HEK293 (cell line): ENCODE measurements around the gene MRPS14.

Source experiments
- CTCF ChIA-PET: fragments of 350-600 bp; formaldehyde crosslinking; extraction: SDS; loops from one replicate; lab custom pipeline; 2021; ENCODE audit warnings: antibody characterized with exemption; lab: Yijun Ruan, JAX
- POLR2A ChIA-PET: fragments of 300-600 bp; formaldehyde crosslinking; extraction: SDS; loops from one replicate; lab custom pipeline; 2020; ENCODE audit warnings: antibody characterized with exemption, inconsistent platforms; lab: Yijun Ruan, JAX
- H3K27ac ChIP-seq: fragments of 200-500 bp; sonication (Bioruptor generic); 2 replicates; pipeline ENCODE4 v1.5.1; 2014; ENCODE audit warnings: low read depth, low read length, control low read depth, inconsistent platforms; ENCODE audit errors: extremely low read depth
- H3K36me3 ChIP-seq, 2 experiments: fragments of 200-500 bp in 1 of 2; sonication (Bioruptor generic) in 1 of 2; 1 replicate in 1 of 2; 2 replicates in 1 of 2; pipeline ENCODE4 v1.5.1; 2014 to 2017; ENCODE audit warnings: inconsistent platforms in 2 of 2, low read length in 2 of 2; ENCODE audit not compliant: control insufficient read depth in 2 of 2, insufficient read depth in 1 of 2
- H3K4me1 ChIP-seq: fragments of 200-500 bp; sonication (Bioruptor generic); 2 replicates; pipeline ENCODE4 v1.5.1; 2014; ENCODE audit warnings: mild to moderate bottlenecking, low read length, inconsistent platforms; ENCODE audit not compliant: control insufficient read depth, insufficient read depth
- H3K4me3 ChIP-seq: 2 replicates; pipeline ENCODE4 v1.5.1; 2011; ENCODE audit warnings: low read depth, mild to moderate bottlenecking, control low read depth, low read length, moderate library complexity
- H3K9me3 ChIP-seq: fragments of 200-500 bp; sonication (Bioruptor generic); 2 replicates; pipeline ENCODE4 v1.5.1; 2014; ENCODE audit warnings: low read depth, low read length, inconsistent platforms; ENCODE audit not compliant: control insufficient read depth, insufficient read depth
- BCL11A ChIP-seq: fragments of 450-650 bp; formaldehyde crosslinking; IDR thresholded peaks from 2 replicates; pipeline ENCODE4 v1.5.1; 2016; ENCODE audit warnings: low read depth, missing biosample characterization, missing genetic modification characterization
- KLF7 ChIP-seq: fragments of 450-650 bp; formaldehyde crosslinking; IDR thresholded peaks from 2 replicates; pipeline ENCODE4 v1.5.1; 2016; ENCODE audit warnings: missing biosample characterization, missing genetic modification characterization, borderline replicate concordance
- SCRT2 ChIP-seq: fragments of 450-650 bp; formaldehyde crosslinking; IDR thresholded peaks from 2 replicates; pipeline ENCODE4 v1.5.1; 2016; ENCODE audit warnings: missing biosample characterization, missing genetic modification characterization
- ZBTB20 ChIP-seq: fragments of 450-650 bp; formaldehyde crosslinking; IDR thresholded peaks from 2 replicates; pipeline ENCODE4 v1.5.1; 2016; ENCODE audit warnings: missing biosample characterization, missing genetic modification characterization
- ZFHX2 ChIP-seq: fragments of 450-650 bp; formaldehyde crosslinking; conservative IDR thresholded peaks from 2 replicates; pipeline ENCODE4 v1.5.1; 2016; ENCODE audit warnings: missing biosample characterization, missing genetic modification characterization
- ZFP3 ChIP-seq: fragments of 450-650 bp; formaldehyde crosslinking; IDR thresholded peaks from 2 replicates; pipeline ENCODE4 v1.5.1; 2016; ENCODE audit warnings: low read depth, missing biosample characterization, missing genetic modification characterization
- ZNF140 ChIP-seq: fragments of 450-650 bp; formaldehyde crosslinking; IDR thresholded peaks from 2 replicates; pipeline ENCODE4 v1.5.1; 2016; ENCODE audit warnings: missing biosample characterization, missing genetic modification characterization
- ZNF16 ChIP-seq: fragments of 450-650 bp; formaldehyde crosslinking; IDR thresholded peaks from 2 replicates; pipeline ENCODE4 v1.5.1; 2016; ENCODE audit warnings: low read depth, missing biosample characterization, missing genetic modification characterization
- ZNF184 ChIP-seq: fragments of 450-650 bp; IDR thresholded peaks from 2 replicates; pipeline ENCODE4 v1.5.1; 2018; ENCODE audit warnings: missing biosample characterization, mild to moderate bottlenecking, missing genetic modification characterization
- ZNF239 ChIP-seq: fragments of 450-650 bp; formaldehyde crosslinking; IDR thresholded peaks from 2 replicates; pipeline ENCODE4 v1.5.1; 2016; ENCODE audit warnings: missing biosample characterization, missing genetic modification characterization
- ZNF354C ChIP-seq: fragments of 450-650 bp; formaldehyde crosslinking; IDR thresholded peaks from 2 replicates; pipeline ENCODE4 v1.5.1; 2016; ENCODE audit warnings: missing biosample characterization, missing genetic modification characterization, low read depth, borderline replicate concordance
- ZNF394 ChIP-seq: fragments of 450-650 bp; formaldehyde crosslinking; IDR thresholded peaks from 2 replicates; pipeline ENCODE4 v1.5.1; 2016; ENCODE audit warnings: missing biosample characterization, missing genetic modification characterization, mild to moderate bottlenecking, moderate library complexity, borderline replicate concordance
- ZNF449 ChIP-seq: fragments of 450-650 bp; formaldehyde crosslinking; IDR thresholded peaks from 2 replicates; pipeline ENCODE4 v1.5.1; 2017; ENCODE audit warnings: missing biosample characterization, mild to moderate bottlenecking, missing genetic modification characterization, moderate library complexity
- ZNF514 ChIP-seq: fragments of 450-650 bp; formaldehyde crosslinking; IDR thresholded peaks from 2 replicates; pipeline ENCODE4 v1.5.1; 2016; ENCODE audit warnings: missing biosample characterization, missing genetic modification characterization
- ZNF600 ChIP-seq: fragments of 450-650 bp; formaldehyde crosslinking; IDR thresholded peaks from 2 replicates; pipeline ENCODE4 v1.5.1; 2016; ENCODE audit warnings: missing biosample characterization, missing genetic modification characterization
- ZNF626 ChIP-seq: fragments of 450-650 bp; sonication (Bioruptor Pico); formaldehyde crosslinking; IDR thresholded peaks from 2 replicates; pipeline ENCODE4 v1.5.1; 2018; ENCODE audit warnings: missing biosample characterization, missing genetic modification characterization, inconsistent platforms
- ZNF654 ChIP-seq: fragments of 450-650 bp; formaldehyde crosslinking; IDR thresholded peaks from 2 replicates; pipeline ENCODE4 v1.5.1; 2016; ENCODE audit warnings: low read depth, missing biosample characterization, missing genetic modification characterization
- ZNF658 ChIP-seq: fragments of 450-650 bp; formaldehyde crosslinking; IDR thresholded peaks from 2 replicates; pipeline ENCODE4; 2016; ENCODE audit warnings: missing biosample characterization, missing genetic modification characterization
- ZNF747 ChIP-seq: fragments of 450-650 bp; formaldehyde crosslinking; IDR thresholded peaks from 2 replicates; pipeline ENCODE4 v1.5.1; 2016; ENCODE audit warnings: missing biosample characterization, missing genetic modification characterization
- ZNF791 ChIP-seq: fragments of 450-650 bp; formaldehyde crosslinking; IDR thresholded peaks from 2 replicates; pipeline ENCODE4 v1.5.1; 2016; ENCODE audit warnings: missing biosample characterization, missing genetic modification characterization
- ZNF837 ChIP-seq: fragments of 450-650 bp; formaldehyde crosslinking; IDR thresholded peaks from 2 replicates; pipeline ENCODE4 v1.5.1; 2016; ENCODE audit warnings: missing biosample characterization, missing genetic modification characterization
- ZSCAN18 ChIP-seq: fragments of 450-650 bp; formaldehyde crosslinking; IDR thresholded peaks from 2 replicates; pipeline ENCODE4 v1.5.1; 2016; ENCODE audit warnings: missing biosample characterization, missing genetic modification characterization
- TF ChIP-seq, protein P1 (sequence below): fragments of 450-650 bp; formaldehyde crosslinking; IDR thresholded peaks from 2 replicates; pipeline ENCODE4; 2016; ENCODE audit warnings: missing biosample characterization, missing genetic modification characterization

The MRPS14 gene

DNA sequence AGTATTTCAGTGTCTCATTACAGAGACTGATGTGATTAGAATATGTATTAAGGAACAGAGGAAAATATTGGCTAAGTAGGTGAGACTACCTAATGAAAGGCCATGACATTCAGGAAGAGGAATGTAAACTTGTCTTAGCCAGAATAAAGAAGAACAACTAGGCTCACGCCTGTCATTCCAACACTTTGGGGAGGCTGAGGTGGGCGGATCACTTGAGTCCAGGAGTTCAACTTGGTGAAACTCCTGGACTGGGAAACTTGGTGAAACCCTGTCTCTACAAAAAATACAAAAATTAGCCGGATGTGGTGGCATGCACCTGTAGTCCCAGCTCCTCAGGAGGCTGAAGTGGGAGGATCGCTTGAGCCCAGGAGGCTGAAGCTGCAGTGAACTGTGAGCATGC lies 38.3 kb downstream of the MRPS14 start (continued):
- no peak for TF ChIP-seq ZNF354C (tag by site-specific recombination)
- no peak for TF ChIP-seq ZNF791 (tag by site-specific recombination)
- TF ChIP-seq, protein P1, sequence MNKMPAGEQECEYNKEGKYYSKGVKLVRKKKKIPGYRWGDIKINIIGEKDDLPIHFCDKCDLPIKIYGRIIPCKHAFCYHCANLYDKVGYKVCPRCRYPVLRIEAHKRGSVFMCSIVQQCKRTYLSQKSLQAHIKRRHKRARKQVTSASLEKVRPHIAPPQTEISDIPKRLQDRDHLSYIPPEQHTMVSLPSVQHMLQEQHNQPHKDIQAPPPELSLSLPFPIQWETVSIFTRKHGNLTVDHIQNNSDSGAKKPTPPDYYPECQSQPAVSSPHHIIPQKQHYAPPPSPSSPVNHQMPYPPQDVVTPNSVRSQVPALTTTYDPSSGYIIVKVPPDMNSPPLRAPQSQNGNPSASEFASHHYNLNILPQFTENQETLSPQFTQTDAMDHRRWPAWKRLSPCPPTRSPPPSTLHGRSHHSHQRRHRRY (tag by site-specific recombination) = no peak
- no peak for TF ChIP-seq KLF7

GRCh38 chr1:174982971-174983689 lies 40.1 kb downstream of the MRPS14 start:
- ChIA-PET POLR2A (no interaction called here), CTCF (interaction anchor here (0.5 to 3.3 kb wide), 22 partner anchors 9 to 1974 kb away, joined by 3 to 19 read pairs (median 4); no protein-coding TSS in a partner anchor)
- H3K36me3 ChIP-seq = peaks cover 0 to 12% of the 10 kb centered on the region in 2 experiments; a peak in 1 of 3 replicates
- H3K9me3 ChIP-seq = no peaks in the 10 kb centered on the region
- H3K4me1 ChIP-seq = no peaks in the 10 kb centered on the region
- TF ChIP-seq ZNF16 (tag by site-specific recombination) (no peak), SCRT2 (tag by site-specific recombination) (peak; percentile 81), ZNF654 (tag by site-specific recombination) (peak; percentile 53), ZNF140 (no peak), ZNF658 (tag by site-specific recombination) (no peak), ZNF394 (tag by site-specific recombination) (no peak)
- no peak overlapping the region for H3K27ac ChIP-seq
- no peak overlapping the region for H3K4me3 ChIP-seq

- POLR2A ChIA-PET = no interaction called here
Measured at GRCh38 chr1:174976436-174977108, 46.7 kb downstream of the MRPS14 start.

DNA sequence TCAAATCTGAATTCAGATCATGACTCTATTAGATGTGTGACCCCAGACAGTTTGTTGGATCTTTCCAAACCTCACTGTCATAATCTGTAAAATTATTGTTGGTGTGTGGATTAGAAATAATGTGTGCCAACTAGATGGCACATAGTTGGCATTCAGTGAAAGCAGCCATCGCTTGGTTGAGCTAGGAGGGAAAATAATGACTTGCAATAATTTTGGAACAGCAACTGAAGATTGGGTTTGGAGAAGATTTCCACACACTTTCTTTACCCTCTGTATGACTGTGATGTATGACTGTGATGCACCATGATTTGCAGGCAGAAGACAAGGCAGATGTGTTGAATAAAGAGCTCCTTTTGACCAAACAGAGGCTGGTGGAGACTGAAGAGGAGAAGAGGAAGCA lies 47.5 kb downstream of the MRPS14 start:
- CTCF ChIA-PET = no interaction called here
- Histone ChIP-seq H3K9me3 (no peaks in the 10 kb centered on the region), H3K27ac (no peak overlapping the region), H3K36me3 (peaks cover 0 to 4% of the 10 kb centered on the region in 2 experiments; a peak in 1 of 3 replicates), H3K4me3 (no peak overlapping the region), H3K4me1 (no peaks in the 10 kb centered on the region)
- POLR2A ChIA-PET = no interaction called here
- TF ChIP-seq BCL11A (tag by site-specific recombination) = no peak
- no peak for TF ChIP-seq ZSCAN18 (tag by site-specific recombination)
- TF ChIP-seq ZNF654 (tag by site-specific recombination) = no peak
- TF ChIP-seq ZNF837 (tag by site-specific recombination) = no peak
- TF ChIP-seq ZNF600 = no peak
- TF ChIP-seq ZNF184 (tag by site-specific recombination) = no peak
- no peak for TF ChIP-seq ZFP3 (tag by site-specific recombination)
- no peak for TF ChIP-seq ZBTB20 (tag by site-specific recombination)
- TF ChIP-seq ZNF626 = no peak
- no peak for TF ChIP-seq ZNF747 (tag by site-specific recombination)

More at GRCh38 chr1:174976436-174977108, 46.7 kb downstream of the MRPS14 start:
- H3K4me1 ChIP-seq = no peaks in the 10 kb centered on the region
- peaks cover 0 to 4% of the 10 kb centered on the region in 2 experiments; a peak in 1 of 3 replicates for H3K36me3 ChIP-seq
- H3K4me3 ChIP-seq = no peak overlapping the region
- H3K27ac ChIP-seq = no peak overlapping the region
- H3K9me3 ChIP-seq = no peaks in the 10 kb centered on the region
- CTCF ChIA-PET = interaction anchor here (1.4 kb wide), 1 partner anchor 22 kb away, joined by 4 read pairs; no protein-coding TSS in a partner anchor
- no peak for TF ChIP-seq ZNF514 (tag by site-specific recombination)
- TF ChIP-seq ZFHX2 (tag by site-specific recombination) = no peak
- no peak for TF ChIP-seq ZNF449 (tag by site-specific recombination)
- TF ChIP-seq ZNF239 (tag by site-specific recombination) = no peak
- TF ChIP-seq, all 188 proteins: peak for 0
